ENCODE measurements around the gene CGREF1.

CGREF1 gene

GRCh38 chr2:27083410-27084296 is 35.3 kb downstream of the CGREF1 start:
- in situ Hi-C loops (cut with MboI; ENCODE audit: low pct_unique_long_range_greater_than_20kb, low sequenced_read_pairs, unreplicated experiment) = no loop called here
- DNase-seq (ENCODE audit: low spot score) = no peak
- TF ChIP-seq, protein P1, sequence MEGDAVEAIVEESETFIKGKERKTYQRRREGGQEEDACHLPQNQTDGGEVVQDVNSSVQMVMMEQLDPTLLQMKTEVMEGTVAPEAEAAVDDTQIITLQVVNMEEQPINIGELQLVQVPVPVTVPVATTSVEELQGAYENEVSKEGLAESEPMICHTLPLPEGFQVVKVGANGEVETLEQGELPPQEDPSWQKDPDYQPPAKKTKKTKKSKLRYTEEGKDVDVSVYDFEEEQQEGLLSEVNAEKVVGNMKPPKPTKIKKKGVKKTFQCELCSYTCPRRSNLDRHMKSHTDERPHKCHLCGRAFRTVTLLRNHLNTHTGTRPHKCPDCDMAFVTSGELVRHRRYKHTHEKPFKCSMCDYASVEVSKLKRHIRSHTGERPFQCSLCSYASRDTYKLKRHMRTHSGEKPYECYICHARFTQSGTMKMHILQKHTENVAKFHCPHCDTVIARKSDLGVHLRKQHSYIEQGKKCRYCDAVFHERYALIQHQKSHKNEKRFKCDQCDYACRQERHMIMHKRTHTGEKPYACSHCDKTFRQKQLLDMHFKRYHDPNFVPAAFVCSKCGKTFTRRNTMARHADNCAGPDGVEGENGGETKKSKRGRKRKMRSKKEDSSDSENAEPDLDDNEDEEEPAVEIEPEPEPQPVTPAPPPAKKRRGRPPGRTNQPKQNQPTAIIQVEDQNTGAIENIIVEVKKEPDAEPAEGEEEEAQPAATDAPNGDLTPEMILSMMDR (IDR thresholded peaks at IDR 0.05; ENCODE audit: extremely low read depth, insufficient read depth, missing control alignments) = no peak

GRCh38 chr2:27082773-27083409 is 36.0 kb downstream of the CGREF1 start:
- in situ Hi-C loops (cut with MboI; ENCODE audit: low pct_unique_long_range_greater_than_20kb, low sequenced_read_pairs, unreplicated experiment) = no loop called here
- TF ChIP-seq, protein P1 (IDR thresholded peaks at IDR 0.05; ENCODE audit: extremely low read depth, insufficient read depth, missing control alignments) = no peak
- no peak for DNase-seq (ENCODE audit: low spot score)

- DNase-seq (ENCODE audit: low spot score) = no peak
- TF ChIP-seq, protein P1 (IDR thresholded peaks at IDR 0.05; ENCODE audit: extremely low read depth, insufficient read depth, missing control alignments) = no peak
- in situ Hi-C loops (cut with MboI; ENCODE audit: low pct_unique_long_range_greater_than_20kb, low sequenced_read_pairs, unreplicated experiment) = no loop called here
Observed at GRCh38 chr2:27081984-27082772, 36.8 kb downstream of the CGREF1 start.

DNA sequence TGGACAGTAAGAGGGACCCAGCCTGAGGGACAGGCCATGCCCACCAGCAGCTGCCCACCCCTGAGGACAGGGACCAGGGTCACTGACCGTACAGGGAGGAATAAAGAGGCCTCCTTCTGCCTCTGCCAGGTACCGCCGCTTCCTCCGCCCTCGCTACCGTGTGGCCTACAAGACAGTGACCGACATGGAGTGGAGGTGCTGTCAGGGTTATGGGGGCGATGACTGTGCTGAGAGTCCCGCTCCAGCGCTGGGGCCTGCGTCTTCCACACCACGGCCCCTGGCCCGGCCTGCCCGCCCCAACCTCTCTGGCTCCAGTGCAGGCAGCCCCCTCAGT is 38.4 kb downstream of the CGREF1 start:
- in situ Hi-C loops (cut with MboI; ENCODE audit: low pct_unique_long_range_greater_than_20kb, low sequenced_read_pairs, unreplicated experiment) = no loop called here
- DNase-seq (ENCODE audit: low spot score) = no peak
- TF ChIP-seq, protein P1 (IDR thresholded peaks at IDR 0.05; ENCODE audit: extremely low read depth, insufficient read depth, missing control alignments) = no peak

- no peak for DNase-seq (ENCODE audit: low spot score)
- TF ChIP-seq, protein P1 (IDR thresholded peaks at IDR 0.05; ENCODE audit: extremely low read depth, insufficient read depth, missing control alignments) = no peak
- in situ Hi-C loops (cut with MboI; ENCODE audit: low pct_unique_long_range_greater_than_20kb, low sequenced_read_pairs, unreplicated experiment) = no loop called here
Observed at GRCh38 chr2:27080140-27080469, 38.8 kb downstream of the CGREF1 start.

- DNase-seq (ENCODE audit: low spot score) = no peak
- in situ Hi-C loops (cut with MboI; ENCODE audit: low pct_unique_long_range_greater_than_20kb, low sequenced_read_pairs, unreplicated experiment) = no loop called here
- TF ChIP-seq, protein P1 (IDR thresholded peaks at IDR 0.05; ENCODE audit: extremely low read depth, insufficient read depth, missing control alignments) = no peak
Observed at GRCh38 chr2:27079233-27080139, 39.4 kb downstream of the CGREF1 start.
